Activated T-cell treated with anti-CD3 and anti-CD28 coated beads, Interleukin-2, amount 50 U/mL, for 1 hour (primary cell): ENCODE results near the gene DEFB131B.
"Not testable (repeated sequence)": the region's sequence is repeated elsewhere in the genome, so short reads cannot be mapped to it uniquely, and the experiment has no call there.

Experiments used
- DNase-seq: peaks from one replicate; pipeline ENCODE4 v3.0.0-alpha.2; 2020

DEFB131B gene

GRCh38 chr11:71911986-71912340 lies 33.7 kb downstream of the DEFB131B start:
- DNase-seq: not testable (repeated sequence)

GRCh38 chr11:71913756-71914526 lies 35.7 kb downstream of the DEFB131B start:
- DNase-seq: no peak

- DNase-seq: no peak
These were observed 36.5 kb downstream of the DEFB131B start for GRCh38 chr11:71914617-71915189.

- no peak for DNase-seq
These were observed 39.4 kb downstream of the DEFB131B start for GRCh38 chr11:71917646-71918140.

- DNase-seq: peak; percentile 66
These were observed 49.8 kb downstream of the DEFB131B start, which contains the start of gene XNDC1N for GRCh38 chr11:71927820-71928736. XNDC1N (minus strand) TSS chr11:71928594; CDS start chr11:71923353, 5,241 bp downstream.

- peak; percentile 95 for DNase-seq
These were observed 50.6 kb downstream of the DEFB131B start, which contains the start of gene RNF121 for GRCh38 chr11:71928737-71929443. RNF121 (plus strand) TSS chr11:71929046; CDS start chr11:71929062, 16 bp downstream.

- no peak for DNase-seq
These were observed 51.2 kb downstream of the DEFB131B start for GRCh38 chr11:71929491-71929890.

GRCh38 chr11:71930556-71931244 lies 52.4 kb downstream of the DEFB131B start:
- DNase-seq: no peak

GRCh38 chr11:71931245-71931602 lies 53.0 kb downstream of the DEFB131B start:
- DNase-seq: no peak

GRCh38 chr11:71933141-71933933 lies 55.1 kb downstream of the DEFB131B start:
- DNase-seq: no peak
